Small intestine (tissue), 7 donors: ENCODE results near the gene CHMP1B. TPM values are rescaled to one million over a fixed set of nuclear protein-coding genes. Genes with fewer than 3 reads are reported as not detected.

ENCODE experiments used
- DNase-seq, 2 donors: peaks; one replicate each; pipeline versions ENCODE4 v3.0.0 to v3.0.0-alpha.2; 2013
- FAIRE-seq: peaks from 2 replicates; lab custom pipeline; 2012; peaks lifted over from hg19 to GRCh38; lab: Jason Lieb, UNC
- H3K27ac ChIP-seq, 3 donors: one replicate each; pipeline ENCODE4 v1.5.1; 2013; ENCODE audit warnings: low read length in 2 of 3, mild to moderate bottlenecking in 2 of 3, control low read depth in 1 of 3, inconsistent platforms in 1 of 3, low read depth in 1 of 3, moderate library complexity in 1 of 3
- H3K27me3 ChIP-seq, 3 donors: one replicate each; pipeline ENCODE4 v1.6.1; 2013; ENCODE audit warnings: low read length in 3 of 3, inconsistent platforms in 1 of 3; ENCODE audit not compliant: control insufficient read depth in 3 of 3, insufficient read depth in 3 of 3
- H3K36me3 ChIP-seq, 3 donors: one replicate each; pipeline ENCODE4 v1.6.1; 2013; ENCODE audit warnings: low read length in 3 of 3, inconsistent platforms in 1 of 3, low read depth in 1 of 3, mild to moderate bottlenecking in 1 of 3, moderate library complexity in 1 of 3; ENCODE audit not compliant: control insufficient read depth in 3 of 3, insufficient read depth in 2 of 3
- H3K4me1 ChIP-seq, 3 donors: one replicate each; pipeline ENCODE4 v1.6.1; 2013; ENCODE audit warnings: low read length in 2 of 3, inconsistent platforms in 1 of 3, low read depth in 1 of 3, mild to moderate bottlenecking in 1 of 3, moderate library complexity in 1 of 3; ENCODE audit not compliant: control insufficient read depth in 3 of 3, insufficient read depth in 2 of 3
- H3K4me3 ChIP-seq, 3 donors: one replicate each; pipeline ENCODE4 v1.5.1; 2013; ENCODE audit warnings: low read length in 3 of 3, control low read depth in 1 of 3, inconsistent platforms in 1 of 3, low read depth in 1 of 3, mild to moderate bottlenecking in 1 of 3, moderate library complexity in 1 of 3
- H3K9me3 ChIP-seq, 2 donors: one replicate each; pipeline ENCODE4 v1.6.1; 2013; ENCODE audit warnings: low read depth in 1 of 2, low read length in 1 of 2; ENCODE audit not compliant: control insufficient read depth in 2 of 2, insufficient read depth in 1 of 2
- WGBS, 3 donors: extraction: QIAGEN DNeasy Blood & Tissue Kit; methylation state at CpG; one replicate each; pipeline ENCODE4 v1.1.7; 2013; 5-methylcytosine and 5-hydroxymethylcytosine counted together
- polyA plus RNA-seq, 4 donors: library from polyadenylated mRNA; stranded (reverse) in 3 of 4; unstranded in 1 of 4; fragments of 200-250 nt in 3 of 4; fragments of 120-200 nt in 1 of 4; gene quantifications; one replicate each; pipeline versions ENCODE4 v1.2.1 to v1.2.3, GENCODE V29; 2013
- donor health status: healthy with polysubstance abuse.
- donor health status: control.
- donor health status: control.
- donor health status: Bipolar disorder and iron deficiency.
- donor health status: healthy.

Gene CHMP1B
- polyA plus RNA-seq, 4 donors, result 38.1 to 71.3 (median 60.8) TPM

- no peaks in the 10 kb centered on the region for H3K4me1 ChIP-seq
- no peaks in the 10 kb centered on the region for H3K36me3 ChIP-seq
- H3K9me3 ChIP-seq, result no peaks in the 10 kb centered on the region
- no peaks in the 10 kb centered on the region for H3K27me3 ChIP-seq
- H3K4me3 ChIP-seq, result no peak overlapping the region
- FAIRE-seq, result no peak
- no peak for DNase-seq
- no peak overlapping the region for H3K27ac ChIP-seq
- 56 to 83% (median 58%) methylated on average over 3 of the region's 3 CpGs for WGBS, 3 donors
These were observed 40.8 kb upstream of the CHMP1B start for GRCh38 chr18:11810379-11810778.

DNA sequence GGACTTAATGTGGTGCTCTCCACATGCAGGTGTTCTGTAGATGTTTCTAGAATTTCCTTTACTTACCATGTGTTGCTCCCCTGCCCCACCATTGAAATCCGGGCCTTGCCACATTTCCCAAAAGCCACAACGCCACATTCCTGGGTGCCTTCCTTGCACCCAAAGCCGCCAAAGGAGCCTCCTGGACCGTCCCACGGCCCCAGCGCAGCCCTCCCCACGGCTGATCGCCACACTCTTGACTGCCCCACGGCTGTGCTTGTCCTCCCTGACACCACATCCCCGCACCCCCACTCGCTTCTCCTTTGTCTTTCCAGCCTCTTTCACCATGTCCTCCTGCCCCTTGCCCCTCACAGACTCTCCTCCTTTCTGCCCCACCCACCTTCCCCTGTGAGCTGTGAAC, 40.2 kb upstream of the CHMP1B start:
- H3K27ac ChIP-seq, result no peak overlapping the region
- FAIRE-seq, result no peak
- DNase-seq, result no peak
- H3K9me3 ChIP-seq, result no peaks in the 10 kb centered on the region
- H3K27me3 ChIP-seq, result no peaks in the 10 kb centered on the region
- H3K36me3 ChIP-seq, result no peaks in the 10 kb centered on the region
- WGBS, 3 donors, result 89 to 94% (median 90%) methylated on average over 11 of the region's 11 CpGs
- H3K4me3 ChIP-seq, result no peak overlapping the region
- no peaks in the 10 kb centered on the region for H3K4me1 ChIP-seq

DNA sequence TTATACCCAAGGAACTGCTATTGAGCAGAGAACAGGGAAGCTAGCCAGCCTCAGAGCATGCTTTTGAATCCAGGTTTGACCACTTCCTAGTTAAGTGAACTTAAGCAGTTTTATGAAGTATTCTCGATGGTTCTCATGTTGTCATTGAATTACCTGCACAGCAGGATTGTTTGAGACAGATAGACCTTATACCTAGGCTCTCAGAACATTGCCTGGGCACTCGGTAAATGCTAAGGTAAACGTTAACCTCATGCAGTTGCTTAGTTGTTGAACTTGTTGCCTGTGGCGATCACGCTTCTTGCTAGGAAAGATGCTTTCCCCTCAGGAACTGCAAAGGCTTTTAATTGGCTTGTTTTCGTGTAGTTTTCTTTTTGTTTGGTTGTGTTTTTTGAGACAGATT, 34.0 kb upstream of the CHMP1B start:
- 58 to 78% (median 61%) methylated on average over 6 of the region's 6 CpGs for WGBS, 3 donors
- FAIRE-seq (no peak), DNase-seq (no peak)

GRCh38 chr18:11818486-11819203, 32.6 kb upstream of the CHMP1B start:
- DNase-seq (no peak), FAIRE-seq (no peak)
- H3K27ac ChIP-seq, result no peak overlapping the region
- H3K36me3 ChIP-seq, result no peaks in the 10 kb centered on the region
- no peak overlapping the region for H3K4me3 ChIP-seq
- H3K9me3 ChIP-seq, result no peaks in the 10 kb centered on the region
- no peaks in the 10 kb centered on the region for H3K4me1 ChIP-seq
- no peaks in the 10 kb centered on the region for H3K27me3 ChIP-seq
- 74 to 81% (median 78%) methylated on average over 17 of the region's 17 CpGs for WGBS, 3 donors

More for the DNA sequence above, 34.0 kb upstream of the CHMP1B start:
- no peaks in the 10 kb centered on the region for H3K27me3 ChIP-seq
- H3K9me3 ChIP-seq, result no peaks in the 10 kb centered on the region
- H3K4me3 ChIP-seq, result no peak overlapping the region
- H3K4me1 ChIP-seq, result no peaks in the 10 kb centered on the region
- no peaks in the 10 kb centered on the region for H3K36me3 ChIP-seq
- H3K27ac ChIP-seq, result no peak overlapping the region

DNA sequence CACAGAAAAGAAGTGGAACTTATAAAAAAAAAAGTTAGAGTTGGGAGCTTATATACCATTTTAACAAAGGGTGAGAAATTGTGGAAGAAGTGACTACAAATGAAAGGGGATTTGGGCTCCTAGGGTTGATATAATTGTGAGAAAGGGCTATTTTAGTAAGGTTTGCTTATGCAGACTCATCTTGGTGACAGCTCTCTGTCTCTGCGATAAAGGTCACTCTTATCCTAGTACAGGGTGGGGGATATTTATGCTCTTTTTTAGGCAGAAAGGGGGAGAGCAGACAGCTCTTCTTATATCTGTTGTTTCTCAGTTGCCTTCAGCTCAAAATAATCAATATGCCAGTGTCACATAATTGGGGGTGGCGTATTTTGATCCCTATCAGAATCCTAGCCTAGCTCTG, 31.3 kb upstream of the CHMP1B start:
- Histone ChIP-seq H3K4me3 (no peak overlapping the region), H3K36me3 (no peaks in the 10 kb centered on the region), H3K27ac (no peak overlapping the region), H3K4me1 (no peaks in the 10 kb centered on the region), H3K9me3 (no peaks in the 10 kb centered on the region), H3K27me3 (no peaks in the 10 kb centered on the region)
- DNase-seq (no peak), FAIRE-seq (no peak)
- 82 to 91% (median 88%) methylated on average over 2 of the region's 2 CpGs for WGBS, 3 donors

GRCh38 chr18:11820697-11821096, 30.5 kb upstream of the CHMP1B start:
- FAIRE-seq (no peak), DNase-seq (no peak)
- H3K27me3 ChIP-seq, result no peaks in the 10 kb centered on the region
- H3K36me3 ChIP-seq, result no peaks in the 10 kb centered on the region
- no peaks in the 10 kb centered on the region for H3K9me3 ChIP-seq
- H3K27ac ChIP-seq, result no peak overlapping the region
- no peak overlapping the region for H3K4me3 ChIP-seq
- no peaks in the 10 kb centered on the region for H3K4me1 ChIP-seq
- 51 to 74% (median 67%) methylated on average over 2 of the region's 2 CpGs for WGBS, 3 donors

DNA sequence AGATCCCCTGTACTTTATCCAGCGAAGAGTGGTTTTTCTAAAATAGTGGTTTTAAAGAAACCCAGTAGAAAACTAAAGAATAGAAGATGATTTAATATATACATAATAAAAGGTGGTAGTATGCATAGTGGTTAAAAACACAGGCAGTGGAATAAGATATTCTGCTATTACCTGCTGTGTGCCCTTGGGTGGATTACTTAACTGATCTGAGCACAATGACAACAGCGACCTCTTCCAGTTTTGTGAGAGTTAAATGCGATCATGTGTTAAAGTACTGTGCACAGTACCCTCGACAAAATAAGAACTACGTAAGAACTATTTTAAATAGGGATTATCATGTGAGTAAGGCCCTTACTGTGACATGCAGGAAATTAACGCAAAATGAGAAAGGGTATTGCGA, 30.0 kb upstream of the CHMP1B start:
- no peaks in the 10 kb centered on the region for H3K9me3 ChIP-seq
- 93% methylated on average over 7 of the region's 7 CpGs for WGBS, 3 donors
- FAIRE-seq (no peak), DNase-seq (no peak)
- H3K4me3 ChIP-seq, result no peak overlapping the region
- H3K36me3 ChIP-seq, result no peaks in the 10 kb centered on the region
- H3K4me1 ChIP-seq, result no peaks in the 10 kb centered on the region
- H3K27ac ChIP-seq, result no peak overlapping the region
- H3K27me3 ChIP-seq, result no peaks in the 10 kb centered on the region

GRCh38 chr18:11821643-11822237, 29.5 kb upstream of the CHMP1B start:
- no peaks in the 10 kb centered on the region for H3K27me3 ChIP-seq
- H3K9me3 ChIP-seq, result no peaks in the 10 kb centered on the region
- no peaks in the 10 kb centered on the region for H3K4me1 ChIP-seq
- WGBS, 3 donors, result 93 to 95% (median 94%) methylated on average over 38 to 40 of the region's 40 CpGs
- FAIRE-seq (no peak), DNase-seq (no peak)
- no peaks in the 10 kb centered on the region for H3K36me3 ChIP-seq
- no peak overlapping the region for H3K27ac ChIP-seq
- no peak overlapping the region for H3K4me3 ChIP-seq
